Sigmoid colon (tissue), 3 donors: ENCODE data around the gene CFC1.
"Not testable (repeated sequence)": the region's sequence is repeated elsewhere in the genome, so short reads cannot be mapped to it uniquely, and the experiment has no call there.

Experiments used
- POLR2A ChIP-seq, 2 donors: fragments of 450-650 bp; IDR thresholded peaks; one replicate each; pipeline ENCODE4 v1.6.1; 2016; ENCODE audit warnings: antibody characterized with exemption in 2 of 2, mild to moderate bottlenecking in 2 of 2, moderate library complexity in 2 of 2
- TF ChIP-seq, protein P1 (sequence below), 4 experiments: fragments of 450-650 bp in 3 of 4; fragments of 200-600 bp in 1 of 4; IDR thresholded peaks; one replicate each; pipeline ENCODE4 v1.5.1; 2016 to 2019; ENCODE audit warnings: antibody characterized with exemption in 4 of 4, mild to moderate bottlenecking in 3 of 4, moderate library complexity in 2 of 4

DNA sequence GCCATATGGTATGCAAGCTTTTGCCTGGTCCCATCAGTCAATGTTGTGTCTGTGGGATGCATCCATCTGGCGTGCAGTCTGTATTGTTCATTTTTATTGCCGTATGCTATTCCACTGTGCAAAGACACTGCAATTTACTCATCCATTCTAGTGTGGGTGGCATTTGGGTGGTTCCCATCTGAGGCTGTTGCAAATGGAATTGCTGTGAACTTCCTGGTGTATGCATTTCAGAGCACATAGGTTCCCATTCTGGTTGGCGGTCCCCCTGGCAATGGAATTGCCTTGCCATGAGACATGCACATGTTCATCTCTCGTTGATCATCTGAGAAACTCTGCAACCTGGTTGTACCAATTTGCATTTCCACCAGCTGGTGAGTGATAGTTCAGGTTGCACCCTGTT is 21.8 kb downstream of the CFC1 start:
- TF ChIP-seq, protein P1, sequence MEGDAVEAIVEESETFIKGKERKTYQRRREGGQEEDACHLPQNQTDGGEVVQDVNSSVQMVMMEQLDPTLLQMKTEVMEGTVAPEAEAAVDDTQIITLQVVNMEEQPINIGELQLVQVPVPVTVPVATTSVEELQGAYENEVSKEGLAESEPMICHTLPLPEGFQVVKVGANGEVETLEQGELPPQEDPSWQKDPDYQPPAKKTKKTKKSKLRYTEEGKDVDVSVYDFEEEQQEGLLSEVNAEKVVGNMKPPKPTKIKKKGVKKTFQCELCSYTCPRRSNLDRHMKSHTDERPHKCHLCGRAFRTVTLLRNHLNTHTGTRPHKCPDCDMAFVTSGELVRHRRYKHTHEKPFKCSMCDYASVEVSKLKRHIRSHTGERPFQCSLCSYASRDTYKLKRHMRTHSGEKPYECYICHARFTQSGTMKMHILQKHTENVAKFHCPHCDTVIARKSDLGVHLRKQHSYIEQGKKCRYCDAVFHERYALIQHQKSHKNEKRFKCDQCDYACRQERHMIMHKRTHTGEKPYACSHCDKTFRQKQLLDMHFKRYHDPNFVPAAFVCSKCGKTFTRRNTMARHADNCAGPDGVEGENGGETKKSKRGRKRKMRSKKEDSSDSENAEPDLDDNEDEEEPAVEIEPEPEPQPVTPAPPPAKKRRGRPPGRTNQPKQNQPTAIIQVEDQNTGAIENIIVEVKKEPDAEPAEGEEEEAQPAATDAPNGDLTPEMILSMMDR (IDR thresholded peaks at IDR 0.05), result not testable (repeated sequence)
- TF ChIP-seq POLR2A (IDR thresholded peaks at IDR 0.05), result not testable (repeated sequence)
